ENCODE data around the gene CYRIA.

The CYRIA gene

GRCh38 chr2:16666449-16666801 is 791 bp upstream of the CYRIA start:
- no peak for DNase-seq

- no peak for DNase-seq
These were observed 556 bp downstream of the CYRIA start for GRCh38 chr2:16664809-16665747.

- peak; percentile 40 for DNase-seq
These were observed 1.4 kb downstream of the CYRIA start for GRCh38 chr2:16664052-16664731.

- DNase-seq: no peak
These were observed 2.3 kb downstream of the CYRIA start for GRCh38 chr2:16663121-16663905.

GRCh38 chr2:16661936-16662839 is 3.4 kb downstream of the CYRIA start:
- no peak for DNase-seq

GRCh38 chr2:16661526-16661925 is 4.1 kb downstream of the CYRIA start:
- DNase-seq: no peak

- DNase-seq: no peak
These were observed 5.1 kb downstream of the CYRIA start for GRCh38 chr2:16660556-16660955.

- no peak for DNase-seq
These were observed 5.5 kb downstream of the CYRIA start for GRCh38 chr2:16660114-16660513.

GRCh38 chr2:16658076-16658739 is 7.4 kb downstream of the CYRIA start:
- DNase-seq: no peak

GRCh38 chr2:16657671-16658070 is 8.0 kb downstream of the CYRIA start:
- no peak for DNase-seq

- DNase-seq: no peak
These were observed 8.7 kb downstream of the CYRIA start for GRCh38 chr2:16656784-16657391.

- no peak for DNase-seq
These were observed 9.6 kb downstream of the CYRIA start for GRCh38 chr2:16655905-16656642.

GRCh38 chr2:16655445-16655837 is 10.2 kb downstream of the CYRIA start:
- no peak for DNase-seq

GRCh38 chr2:16654833-16655444 is 10.7 kb downstream of the CYRIA start:
- DNase-seq: no peak

GRCh38 chr2:16653799-16654198 is 11.8 kb downstream of the CYRIA start:
- no peak for DNase-seq

GRCh38 chr2:16653083-16653375 is 12.6 kb downstream of the CYRIA start:
- no peak for DNase-seq

GRCh38 chr2:16652296-16653082 is 13.1 kb downstream of the CYRIA start:
- DNase-seq: no peak

- peak; percentile 64 for DNase-seq
These were observed 15.1 kb downstream of the CYRIA start for GRCh38 chr2:16650287-16651249.
